ENCODE results near the gene ZNG1F.
"Not testable (repeated sequence)": the region's sequence is repeated elsewhere in the genome, so short reads cannot be mapped to it uniquely, and the experiment has no call there.

The ZNG1F gene

DNA sequence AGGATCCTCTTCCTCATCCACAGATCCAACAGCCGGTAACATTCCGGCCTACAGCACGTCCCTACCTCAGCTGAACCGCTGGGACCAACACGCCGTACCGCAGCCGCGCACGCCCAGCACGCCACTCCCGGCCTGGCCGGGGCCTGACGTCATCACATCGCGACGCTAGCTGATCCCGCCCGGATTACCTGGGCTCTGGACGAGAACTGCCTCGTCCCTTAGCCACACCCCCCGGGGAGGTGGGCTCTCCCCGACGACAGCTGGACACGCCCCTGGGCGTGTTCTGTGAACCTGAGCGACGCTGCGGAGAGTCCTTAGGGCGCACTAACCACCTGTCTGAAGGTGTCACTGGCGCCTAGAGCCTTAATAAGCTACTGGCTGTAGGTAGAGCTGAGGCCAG lies at the start of gene ZNG1F:
Gene ZNG1F (minus strand): TSS at position 101 of the 400 bp plus-strand sequence. CDS start 59 bp downstream, at position 42.
- not testable (repeated sequence) for H3K4me3 ChIP-seq (ENCODE audit: low read depth, low read length); H3K9me3 ChIP-seq (ENCODE audit: control insufficient read depth, insufficient read depth, low read depth, low read length); H3K4me1 ChIP-seq (ENCODE audit: control insufficient read depth, insufficient read depth, low read length); H3K9ac ChIP-seq (ENCODE audit: low read length); H3K27ac ChIP-seq (ENCODE audit: low read depth, low read length); H3K36me3 ChIP-seq (ENCODE audit: control insufficient read depth, insufficient read depth, low read length); H3K27me3 ChIP-seq (ENCODE audit: control insufficient read depth, insufficient read depth, low read length)

DNA sequence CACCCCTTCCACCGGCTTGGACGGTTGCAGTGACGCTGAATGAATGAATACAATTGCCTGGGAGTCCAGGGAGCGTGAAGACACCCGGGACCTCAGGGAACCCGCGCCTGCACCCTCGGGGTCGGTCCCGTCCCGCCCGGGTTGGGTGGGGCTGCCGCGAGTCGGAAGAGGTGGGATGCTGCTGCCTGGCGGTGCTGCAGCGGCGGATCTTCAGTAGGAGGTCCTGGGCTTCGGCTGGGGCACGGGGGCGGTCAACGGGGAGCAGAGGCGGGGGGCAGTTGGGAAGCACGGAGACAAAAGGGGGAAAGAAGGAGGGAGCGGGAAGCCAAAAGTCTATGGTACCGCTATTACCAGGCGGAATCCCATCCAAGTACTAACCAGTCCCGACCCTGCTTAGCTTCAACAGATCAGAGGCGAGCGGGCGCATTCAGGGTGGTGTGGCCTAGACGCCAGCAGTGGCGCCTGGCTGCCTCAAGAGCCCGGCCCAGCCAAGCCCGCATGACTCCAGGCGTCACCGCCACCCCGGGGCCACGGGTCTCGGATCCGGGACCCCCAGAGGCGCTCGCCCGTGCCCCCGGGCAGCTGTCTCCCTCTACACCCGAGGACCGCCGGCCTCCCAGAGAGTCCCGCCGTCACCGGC lies 48.1 kb upstream of the ZNG1F start:
- H3K27ac ChIP-seq (ENCODE audit: low read depth, low read length); H3K4me1 ChIP-seq (ENCODE audit: control insufficient read depth, insufficient read depth, low read length); H3K36me3 ChIP-seq (ENCODE audit: control insufficient read depth, insufficient read depth, low read length); H3K9ac ChIP-seq (ENCODE audit: low read length): not testable (repeated sequence)
- Histone ChIP-seq H3K4me3 (ENCODE audit: low read depth, low read length) (peak overlapping the region; percentile 40), H3K27me3 (ENCODE audit: control insufficient read depth, insufficient read depth, low read length) (peaks cover 21% of the 10 kb centered on the region), H3K9me3 (ENCODE audit: control insufficient read depth, insufficient read depth, low read depth, low read length) (peaks cover 31% of the 10 kb centered on the region; the same call in 1 of the 2 replicates)

DNA sequence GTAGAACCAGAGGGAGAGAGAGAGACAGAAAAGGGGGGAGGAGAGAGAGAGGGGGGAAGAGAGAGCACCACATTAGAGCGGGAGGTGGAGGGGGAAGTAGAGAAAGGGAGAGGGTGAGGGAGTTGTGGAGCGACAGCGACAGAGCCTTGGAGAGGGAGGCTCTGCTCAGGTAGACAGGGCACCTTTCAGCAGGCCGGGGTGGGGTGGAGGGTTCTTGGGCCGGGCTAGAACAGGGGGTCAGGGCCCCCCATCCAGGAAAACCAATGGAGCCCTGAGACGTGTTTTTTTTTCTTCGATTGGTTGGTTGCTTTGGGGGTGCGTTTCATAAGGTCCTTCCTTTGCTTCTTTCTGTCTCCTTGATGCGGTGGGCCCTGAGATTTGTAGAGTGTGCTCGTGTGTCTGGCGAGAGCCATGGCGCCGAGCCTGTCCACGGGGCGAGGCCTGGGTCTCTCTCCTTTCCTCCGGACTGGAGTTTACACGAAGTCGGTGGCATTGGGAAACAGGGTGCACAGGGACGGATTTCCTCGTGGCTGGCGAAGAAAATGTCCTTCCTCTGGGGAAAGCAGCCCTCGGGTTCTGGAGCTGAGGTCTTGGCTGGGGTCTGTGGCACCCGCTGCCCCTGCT lies 47.5 kb upstream of the ZNG1F start:
- not testable (repeated sequence) for H3K9ac ChIP-seq (ENCODE audit: low read length); H3K4me3 ChIP-seq (ENCODE audit: low read depth, low read length)
- peaks cover 31% of the 10 kb centered on the region; the same call in 1 of the 2 replicates for H3K9me3 ChIP-seq (ENCODE audit: control insufficient read depth, insufficient read depth, low read depth, low read length)

DNA sequence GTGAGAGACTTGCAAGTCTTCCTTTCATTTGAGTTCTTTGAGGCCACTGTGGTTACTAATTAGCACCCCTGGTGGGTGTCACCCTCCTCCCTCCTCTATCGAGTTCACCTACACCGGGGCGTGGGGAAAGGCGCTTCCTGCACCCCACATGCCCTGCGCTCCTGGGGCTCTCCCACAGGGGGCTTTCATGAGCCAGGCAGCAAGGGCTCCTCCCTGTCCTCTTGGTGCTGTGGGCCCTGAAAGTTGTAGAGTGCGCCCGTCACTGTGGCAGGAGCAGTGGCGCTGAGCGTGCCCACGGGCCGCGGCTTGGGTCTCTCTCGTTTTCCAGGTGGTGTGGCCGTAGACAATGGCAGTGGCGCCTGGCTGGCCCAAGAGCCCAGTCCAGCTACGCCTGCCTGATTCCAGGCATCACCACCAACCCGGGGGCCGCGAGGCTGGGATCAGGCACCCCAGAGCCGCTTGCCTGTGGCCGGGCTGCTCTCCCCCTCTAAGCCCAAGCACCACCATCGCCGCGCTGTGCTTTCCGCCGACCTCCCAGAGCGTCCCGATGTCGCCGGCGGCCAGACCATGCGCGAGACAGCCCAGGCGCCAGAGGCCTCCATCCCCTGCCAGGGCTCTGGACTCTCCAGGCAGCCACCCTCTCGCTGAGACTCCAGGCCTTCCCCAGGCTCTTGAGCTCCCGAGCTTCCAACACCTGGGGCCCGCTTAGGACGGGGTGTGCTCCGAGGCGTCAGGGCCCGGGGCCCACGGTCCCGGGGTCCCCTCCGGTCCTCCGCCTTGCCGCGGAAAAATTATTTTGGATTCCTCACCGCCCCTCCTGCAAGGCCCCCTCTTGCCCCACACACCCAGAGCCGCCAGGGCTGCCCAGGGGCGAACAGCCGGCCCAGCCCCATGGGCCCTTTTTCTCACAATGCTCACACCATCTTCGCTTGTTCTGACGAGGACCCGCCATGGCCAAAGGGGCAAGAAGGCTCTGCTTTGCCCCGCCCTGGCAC lies 46.0 kb upstream of the ZNG1F start:
- not testable (repeated sequence) for H3K27ac ChIP-seq (ENCODE audit: low read depth, low read length); H3K4me1 ChIP-seq (ENCODE audit: control insufficient read depth, insufficient read depth, low read length); H3K36me3 ChIP-seq (ENCODE audit: control insufficient read depth, insufficient read depth, low read length); H3K9ac ChIP-seq (ENCODE audit: low read length)
- Histone ChIP-seq H3K27me3 (ENCODE audit: control insufficient read depth, insufficient read depth, low read length) (peaks cover 25% of the 10 kb centered on the region), H3K9me3 (ENCODE audit: control insufficient read depth, insufficient read depth, low read depth, low read length) (peaks cover 36% of the 10 kb centered on the region), H3K4me3 (ENCODE audit: low read depth, low read length) (peak overlapping the region; percentile 37)

More for the DNA sequence above, 47.5 kb upstream of the ZNG1F start:
- peaks cover 21% of the 10 kb centered on the region for H3K27me3 ChIP-seq (ENCODE audit: control insufficient read depth, insufficient read depth, low read length)
- not testable (repeated sequence) for H3K4me1 ChIP-seq (ENCODE audit: control insufficient read depth, insufficient read depth, low read length); H3K36me3 ChIP-seq (ENCODE audit: control insufficient read depth, insufficient read depth, low read length); H3K27ac ChIP-seq (ENCODE audit: low read depth, low read length)

DNA sequence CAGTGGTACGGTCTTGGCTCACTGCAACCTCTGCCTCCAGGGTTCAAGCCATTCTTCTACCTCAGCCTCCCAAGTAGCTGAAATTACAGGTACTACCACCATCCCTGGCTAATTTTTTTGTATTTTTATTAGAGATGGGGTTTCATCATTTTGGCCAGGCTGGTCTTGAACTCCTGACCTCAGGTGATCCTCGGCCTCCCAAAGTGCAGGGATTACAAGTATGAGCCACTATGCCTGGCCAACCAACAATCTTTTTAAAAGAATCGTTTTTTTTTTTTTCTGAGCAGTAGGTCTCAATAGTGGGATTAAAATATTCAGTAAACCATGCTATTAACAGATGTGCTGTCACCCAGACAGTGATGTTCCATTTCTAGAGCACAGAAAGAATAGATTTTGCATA lies 45.1 kb upstream of the ZNG1F start:
- not testable (repeated sequence) for H3K4me3 ChIP-seq (ENCODE audit: low read depth, low read length); H3K27ac ChIP-seq (ENCODE audit: low read depth, low read length); H3K4me1 ChIP-seq (ENCODE audit: control insufficient read depth, insufficient read depth, low read length); H3K9ac ChIP-seq (ENCODE audit: low read length); H3K36me3 ChIP-seq (ENCODE audit: control insufficient read depth, insufficient read depth, low read length)
- H3K27me3 ChIP-seq (ENCODE audit: control insufficient read depth, insufficient read depth, low read length): peaks cover 33% of the 10 kb centered on the region
- peaks cover 40% of the 10 kb centered on the region for H3K9me3 ChIP-seq (ENCODE audit: control insufficient read depth, insufficient read depth, low read depth, low read length)

DNA sequence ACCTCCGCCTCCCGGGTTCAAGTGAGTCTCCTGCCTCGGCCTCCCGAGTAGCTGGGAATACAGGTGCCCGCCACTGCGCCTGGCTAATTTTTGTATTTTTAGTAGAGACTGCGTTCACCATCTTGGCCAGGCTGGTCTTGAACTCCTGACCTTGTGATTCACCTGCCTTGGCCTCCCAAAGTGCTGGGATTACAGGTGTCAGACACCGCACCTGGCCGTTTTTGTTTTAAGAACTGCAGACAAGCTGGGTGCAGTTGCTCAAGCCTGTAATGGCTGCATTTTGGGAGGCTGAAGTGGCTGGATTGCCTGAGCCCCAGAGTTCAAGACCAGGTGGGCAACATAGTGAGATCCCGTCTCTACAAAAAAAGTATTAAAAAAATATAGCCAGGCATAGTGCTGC lies 43.2 kb upstream of the ZNG1F start:
- not testable (repeated sequence) for H3K27ac ChIP-seq (ENCODE audit: low read depth, low read length); H3K9ac ChIP-seq (ENCODE audit: low read length); H3K4me1 ChIP-seq (ENCODE audit: control insufficient read depth, insufficient read depth, low read length); H3K4me3 ChIP-seq (ENCODE audit: low read depth, low read length); H3K36me3 ChIP-seq (ENCODE audit: control insufficient read depth, insufficient read depth, low read length)
- H3K9me3 ChIP-seq (ENCODE audit: control insufficient read depth, insufficient read depth, low read depth, low read length): peaks cover 37% of the 10 kb centered on the region
- H3K27me3 ChIP-seq (ENCODE audit: control insufficient read depth, insufficient read depth, low read length): peaks cover 33% of the 10 kb centered on the region

DNA sequence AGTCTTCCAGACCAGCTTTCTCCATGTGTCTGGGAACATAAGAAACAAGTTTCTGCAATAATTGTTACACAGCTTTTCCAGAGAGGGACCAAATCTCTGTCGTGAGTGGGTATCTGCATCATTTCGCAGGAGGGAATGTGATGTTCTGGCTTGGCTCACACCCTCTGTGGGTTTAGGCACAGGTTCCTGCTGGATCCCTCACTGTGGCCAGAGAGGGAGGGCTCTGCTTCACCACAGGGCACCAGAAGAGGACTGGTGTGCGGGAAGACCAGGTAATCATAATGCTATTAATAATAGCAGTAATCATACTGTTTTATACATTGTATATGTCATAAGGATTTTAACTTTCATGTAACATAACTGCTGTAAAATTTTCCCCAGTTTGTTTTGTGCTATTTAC lies 41.3 kb upstream of the ZNG1F start:
- not testable (repeated sequence) for H3K36me3 ChIP-seq (ENCODE audit: control insufficient read depth, insufficient read depth, low read length); H3K9ac ChIP-seq (ENCODE audit: low read length); H3K4me1 ChIP-seq (ENCODE audit: control insufficient read depth, insufficient read depth, low read length); H3K27ac ChIP-seq (ENCODE audit: low read depth, low read length); H3K4me3 ChIP-seq (ENCODE audit: low read depth, low read length)
- peaks cover 24% of the 10 kb centered on the region for H3K9me3 ChIP-seq (ENCODE audit: control insufficient read depth, insufficient read depth, low read depth, low read length)
- H3K27me3 ChIP-seq (ENCODE audit: control insufficient read depth, insufficient read depth, low read length): peaks cover 30% of the 10 kb centered on the region

DNA sequence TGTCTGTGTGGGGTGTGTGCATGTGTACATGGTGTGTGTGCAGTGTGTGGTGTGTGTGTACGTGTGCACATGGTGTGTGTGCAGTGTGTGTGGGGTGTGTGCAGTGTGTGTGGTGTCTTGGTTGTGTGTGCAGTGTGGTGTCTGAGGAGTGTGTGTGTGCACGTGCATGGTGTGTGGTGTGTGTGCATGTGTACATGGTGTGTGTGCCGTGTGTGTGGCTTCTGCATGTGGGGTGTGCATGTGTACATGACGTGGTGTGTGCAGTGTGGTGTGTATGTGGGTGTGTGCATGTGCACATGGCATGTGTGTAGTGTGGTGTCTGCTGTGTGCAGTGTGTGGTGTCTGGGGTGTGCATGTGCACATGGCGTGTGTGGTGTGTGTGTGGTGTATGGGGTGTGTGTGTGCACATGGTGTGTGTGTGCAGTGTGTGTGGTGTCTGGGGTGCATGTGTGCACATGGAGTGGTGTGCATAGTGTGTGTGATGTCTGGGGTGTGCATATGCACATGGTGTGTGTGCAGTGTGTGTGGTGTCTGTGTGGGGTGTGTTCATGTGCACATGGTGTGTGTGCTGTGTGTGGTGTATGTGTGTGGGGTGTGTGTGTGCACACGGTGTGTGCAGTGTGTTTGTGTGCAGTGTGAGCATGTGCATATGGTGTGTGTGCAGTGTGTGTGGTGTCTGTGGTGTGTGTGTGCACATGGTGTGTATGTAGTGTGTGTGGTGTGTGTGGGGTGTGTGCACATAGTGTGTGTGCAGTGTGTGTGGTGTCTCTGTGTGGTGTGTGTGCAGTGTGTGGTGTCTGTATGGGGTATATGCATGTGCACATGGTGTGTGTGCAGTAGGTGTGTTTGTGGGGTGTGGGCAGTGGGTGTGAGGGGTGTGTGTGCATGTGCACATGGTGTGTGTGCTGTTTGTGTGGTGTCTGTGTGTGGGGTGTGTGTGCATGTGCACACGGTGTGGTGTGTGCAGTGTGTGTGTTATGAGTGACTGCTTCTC lies 40.6 kb upstream of the ZNG1F start:
- Histone ChIP-seq H3K9ac (ENCODE audit: low read length) (no peak overlapping the region), H3K9me3 (ENCODE audit: control insufficient read depth, insufficient read depth, low read depth, low read length) (peaks cover 18% of the 10 kb centered on the region), H3K36me3 (ENCODE audit: control insufficient read depth, insufficient read depth, low read length) (no peaks in the 10 kb centered on the region), H3K27ac (ENCODE audit: low read depth, low read length) (no peak overlapping the region), H3K4me1 (ENCODE audit: control insufficient read depth, insufficient read depth, low read length) (no peaks in the 10 kb centered on the region), H3K4me3 (ENCODE audit: low read depth, low read length) (no peak overlapping the region), H3K27me3 (ENCODE audit: control insufficient read depth, insufficient read depth, low read length) (peaks cover 24% of the 10 kb centered on the region)

DNA sequence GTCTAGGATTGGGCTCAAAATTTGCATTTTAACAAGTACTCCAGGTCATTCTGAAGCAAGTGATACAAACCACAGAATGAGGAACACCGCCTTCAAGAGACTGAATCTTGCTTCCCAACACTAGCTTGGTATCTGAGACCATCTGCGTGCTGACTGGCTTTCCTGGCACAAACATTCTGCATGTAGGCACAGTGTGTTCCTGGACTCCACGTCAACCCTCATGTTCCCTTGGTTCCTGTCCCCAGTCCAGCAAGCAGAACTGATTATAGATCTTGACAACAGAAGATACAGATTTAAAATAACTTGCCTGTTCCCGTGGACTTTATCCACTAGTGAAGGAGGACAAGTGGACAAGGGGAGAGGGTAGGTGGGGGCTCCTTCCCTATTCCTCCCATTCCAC lies 30.7 kb upstream of the ZNG1F start:
- not testable (repeated sequence) for H3K36me3 ChIP-seq (ENCODE audit: control insufficient read depth, insufficient read depth, low read length); H3K4me1 ChIP-seq (ENCODE audit: control insufficient read depth, insufficient read depth, low read length); H3K27ac ChIP-seq (ENCODE audit: low read depth, low read length); H3K9me3 ChIP-seq (ENCODE audit: control insufficient read depth, insufficient read depth, low read depth, low read length); H3K27me3 ChIP-seq (ENCODE audit: control insufficient read depth, insufficient read depth, low read length); H3K9ac ChIP-seq (ENCODE audit: low read length); H3K4me3 ChIP-seq (ENCODE audit: low read depth, low read length)

DNA sequence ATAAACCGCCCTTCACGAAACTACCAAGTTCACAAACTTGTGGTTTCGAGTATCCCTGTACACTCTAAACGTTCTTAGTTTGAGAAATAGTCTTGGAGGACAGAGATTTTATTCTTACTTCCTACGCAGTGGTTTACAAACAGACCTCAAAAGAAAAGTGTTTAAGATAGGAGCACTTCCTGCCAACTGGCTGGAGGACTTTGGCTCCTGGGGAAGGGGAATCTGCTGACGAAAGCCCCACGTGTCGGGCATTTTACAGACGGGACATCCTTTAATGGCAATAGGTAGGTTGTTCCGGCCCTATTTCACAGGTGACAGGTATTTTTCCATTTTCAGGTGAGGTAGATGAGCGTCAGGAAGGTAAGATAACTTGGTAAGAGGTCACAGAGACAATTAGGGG lies 678 bp downstream of the ZNG1F start:
- not testable (repeated sequence) for H3K27ac ChIP-seq (ENCODE audit: low read depth, low read length)

More for the DNA sequence above, 678 bp downstream of the ZNG1F start:
- not testable (repeated sequence) for H3K9me3 ChIP-seq (ENCODE audit: control insufficient read depth, insufficient read depth, low read depth, low read length); H3K9ac ChIP-seq (ENCODE audit: low read length); H3K4me1 ChIP-seq (ENCODE audit: control insufficient read depth, insufficient read depth, low read length); H3K36me3 ChIP-seq (ENCODE audit: control insufficient read depth, insufficient read depth, low read length); H3K27me3 ChIP-seq (ENCODE audit: control insufficient read depth, insufficient read depth, low read length); H3K4me3 ChIP-seq (ENCODE audit: low read depth, low read length)
